Gastrocnemius medialis (tissue), 4 donors: Measurements from ENCODE around the gene TERT.

Experiments used
- POLR2A ChIP-seq, 2 donors: fragments of 450-650 bp; IDR thresholded peaks; one replicate each; pipeline ENCODE4 v1.6.1; 2017; ENCODE audit warnings: antibody characterized with exemption in 2 of 2, mild to moderate bottlenecking in 2 of 2, moderate library complexity in 2 of 2
- TF ChIP-seq, protein P1 (sequence below), 5 experiments: fragments of 450-650 bp in 3 of 5; fragments of 200-600 bp in 2 of 5; sonication (generic) in 2 of 5; IDR thresholded peaks in 4 of 5; conservative IDR thresholded peaks in 1 of 5; 1 replicate in 4 of 5; 2 replicates in 1 of 5; pipeline ENCODE4 v1.5.1; 2016 to 2019; ENCODE audit warnings: antibody characterized with exemption in 5 of 5, mild to moderate bottlenecking in 3 of 5, moderate library complexity in 3 of 5

DNA sequence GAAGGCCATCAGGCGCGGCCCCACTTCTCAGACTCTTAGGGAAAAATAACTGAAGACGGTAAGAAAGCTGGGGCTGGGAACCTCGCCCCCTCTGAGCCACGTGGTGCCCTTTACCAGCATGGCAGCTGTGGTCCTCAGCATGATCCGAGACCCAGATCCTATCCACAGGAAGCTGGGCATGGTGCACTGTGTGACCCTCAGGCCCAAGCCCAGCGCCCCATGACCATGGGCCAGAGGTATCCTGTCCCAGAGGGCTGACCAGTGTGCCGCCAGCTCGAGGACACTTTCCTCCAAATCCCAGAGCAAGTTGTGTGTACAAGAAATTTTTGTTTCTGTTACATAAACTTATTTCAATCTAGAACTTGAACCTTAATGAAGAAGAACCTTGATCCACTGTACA, 28.1 kb downstream of the TERT start:
- TF ChIP-seq, protein P1, sequence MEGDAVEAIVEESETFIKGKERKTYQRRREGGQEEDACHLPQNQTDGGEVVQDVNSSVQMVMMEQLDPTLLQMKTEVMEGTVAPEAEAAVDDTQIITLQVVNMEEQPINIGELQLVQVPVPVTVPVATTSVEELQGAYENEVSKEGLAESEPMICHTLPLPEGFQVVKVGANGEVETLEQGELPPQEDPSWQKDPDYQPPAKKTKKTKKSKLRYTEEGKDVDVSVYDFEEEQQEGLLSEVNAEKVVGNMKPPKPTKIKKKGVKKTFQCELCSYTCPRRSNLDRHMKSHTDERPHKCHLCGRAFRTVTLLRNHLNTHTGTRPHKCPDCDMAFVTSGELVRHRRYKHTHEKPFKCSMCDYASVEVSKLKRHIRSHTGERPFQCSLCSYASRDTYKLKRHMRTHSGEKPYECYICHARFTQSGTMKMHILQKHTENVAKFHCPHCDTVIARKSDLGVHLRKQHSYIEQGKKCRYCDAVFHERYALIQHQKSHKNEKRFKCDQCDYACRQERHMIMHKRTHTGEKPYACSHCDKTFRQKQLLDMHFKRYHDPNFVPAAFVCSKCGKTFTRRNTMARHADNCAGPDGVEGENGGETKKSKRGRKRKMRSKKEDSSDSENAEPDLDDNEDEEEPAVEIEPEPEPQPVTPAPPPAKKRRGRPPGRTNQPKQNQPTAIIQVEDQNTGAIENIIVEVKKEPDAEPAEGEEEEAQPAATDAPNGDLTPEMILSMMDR (IDR thresholded peaks at IDR 0.05 in 4 of 5, conservative IDR thresholded peaks at IDR 0.05 in 1 of 5) = no peak
- TF ChIP-seq POLR2A (IDR thresholded peaks at IDR 0.05) = no peak
